ENCODE measurements around the gene SGCG. TPM values are rescaled to one million over a fixed set of nuclear protein-coding genes. Genes with fewer than 3 reads are reported as not detected.

The SGCG gene
- total RNA-seq, 3 donors from 2014 or later, result 0.29 to 18.1 TPM; not detected in 1

GRCh38 chr13:23372264-23372906, 191.6 kb downstream of the SGCG start:
- H3K4me3 ChIP-seq, result no peak overlapping the region
- H3K27me3 ChIP-seq, result no peaks in the 10 kb centered on the region
- TF ChIP-seq POLR2AphosphoS5 (IDR thresholded peaks at IDR 0.05) (no peak), CTCF (IDR thresholded peaks at IDR 0.05) (no peak), POLR2A (IDR thresholded peaks at IDR 0.05) (no peak)
- no peaks in the 10 kb centered on the region for H3K36me3 ChIP-seq
- no peaks in the 10 kb centered on the region for H3K9me3 ChIP-seq
- H3K4me1 ChIP-seq, result peaks cover 0 to under 1% of the 10 kb centered on the region in 2 donors
- no peak for DNase-seq (ENCODE audit: low spot score in 2 of 2)
- intact Hi-C loops (cut with DNase I; ENCODE audit: low total_unique reads), result no loop called here
- no peak overlapping the region for H3K27ac ChIP-seq

Measured in breast epithelium (tissue), 4 donors.